ENCODE data around the gene EDRF1.
A peak's percentile ranks its signal among the peaks of the same experiment; 100 is the strongest.

EDRF1 gene

DNA sequence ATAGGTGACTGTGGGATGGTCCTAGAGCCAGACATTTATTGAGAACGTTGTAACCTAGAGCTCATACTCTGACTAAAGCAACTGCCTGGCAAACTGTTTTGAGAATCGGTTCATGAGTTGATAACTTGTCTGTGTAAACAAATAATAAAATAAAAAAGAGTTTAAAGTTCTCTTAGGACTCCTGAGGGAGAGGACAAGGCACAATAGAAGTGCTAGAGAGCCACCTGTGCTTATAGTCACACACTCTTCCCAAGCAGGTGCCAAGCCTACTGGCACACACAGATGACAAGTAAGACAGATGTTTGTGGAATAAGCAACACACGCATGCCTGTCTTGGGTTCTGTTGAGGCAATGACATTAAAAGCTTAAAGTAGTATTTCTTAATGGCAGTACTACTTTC lies 7.9 kb downstream of the EDRF1 start:
- no peaks in the 10 kb centered on the region for H3K9me3 Mint-ChIP-seq
- peaks cover 12% of the 10 kb centered on the region for H3K4me1 Mint-ChIP-seq
- ATAC-seq (no peak), DNase-seq (ENCODE audit: low spot score in 2 of 2) (no peak)
- no peak overlapping the region for H3K4me3 Mint-ChIP-seq
- no peak overlapping the region for H3K27ac Mint-ChIP-seq
- peaks cover 100% of the 10 kb centered on the region for H3K36me3 Mint-ChIP-seq

DNA sequence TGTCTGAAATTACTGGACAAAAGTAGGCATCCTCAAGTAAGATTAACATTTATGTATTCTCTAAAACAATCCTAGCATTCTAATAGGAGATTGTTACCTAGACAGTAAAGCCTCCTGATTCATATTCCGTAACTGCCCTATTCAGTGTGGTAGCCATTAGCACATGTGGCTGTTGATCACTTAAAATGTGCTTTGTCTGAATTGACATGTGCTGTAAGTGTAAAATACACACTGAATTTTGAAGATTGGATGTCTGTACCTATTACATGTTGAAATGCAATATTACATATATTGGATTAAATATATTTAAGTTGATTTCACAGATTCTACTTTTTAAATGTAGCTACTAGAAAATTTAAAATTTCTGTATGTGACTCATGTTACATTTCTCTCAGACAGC lies 14.6 kb downstream of the EDRF1 start:
- Mint-ChIP-seq H3K4me1 (peaks cover 6% of the 10 kb centered on the region), H3K27ac (no peak overlapping the region), H3K4me3 (no peak overlapping the region), H3K9me3 (no peaks in the 10 kb centered on the region), H3K36me3 (peaks cover 100% of the 10 kb centered on the region)
- DNase-seq (ENCODE audit: low spot score in 2 of 2): no peak
- no peak for ATAC-seq

- Mint-ChIP-seq H3K4me3 (no peak overlapping the region), H3K27ac (no peak overlapping the region), H3K9me3 (no peaks in the 10 kb centered on the region), H3K4me1 (peaks cover 6% of the 10 kb centered on the region), H3K36me3 (peaks cover 100% of the 10 kb centered on the region)
- ATAC-seq (no peak), DNase-seq (ENCODE audit: low spot score in 2 of 2) (no peak)
Measured at GRCh38 chr10:125734823-125735222, 15.3 kb downstream of the EDRF1 start.

DNA sequence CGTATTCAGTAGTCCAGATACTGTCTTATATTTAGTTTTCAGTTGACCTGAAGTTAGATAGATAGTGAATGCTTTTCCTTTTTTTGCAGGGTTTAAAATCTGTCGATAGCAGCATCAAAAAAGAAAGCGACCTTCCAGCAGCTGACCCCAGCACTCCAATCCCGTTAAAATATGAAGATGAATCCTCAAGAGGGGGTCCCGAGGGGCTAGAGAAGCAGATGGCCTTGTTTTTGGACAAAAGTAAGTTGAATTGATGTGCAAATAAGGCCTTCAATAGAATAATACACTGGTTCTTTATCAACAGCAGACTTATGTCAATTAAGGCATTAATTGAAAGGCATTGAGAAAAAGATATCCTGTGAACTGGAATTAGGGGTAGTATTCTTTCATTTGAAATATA lies 18.7 kb downstream of the EDRF1 start:
- Mint-ChIP-seq H3K4me3 (no peak overlapping the region), H3K27ac (no peak overlapping the region), H3K4me1 (no peaks in the 10 kb centered on the region), H3K9me3 (no peaks in the 10 kb centered on the region), H3K36me3 (peaks cover 100% of the 10 kb centered on the region)
- ATAC-seq (no peak), DNase-seq (ENCODE audit: low spot score in 2 of 2) (no peak)

GRCh38 chr10:125739994-125740679 lies 20.6 kb downstream of the EDRF1 start:
- Mint-ChIP-seq H3K4me1 (no peaks in the 10 kb centered on the region), H3K27ac (no peak overlapping the region), H3K36me3 (peaks cover 100% of the 10 kb centered on the region), H3K4me3 (no peak overlapping the region), H3K9me3 (no peaks in the 10 kb centered on the region)
- ATAC-seq (no peak), DNase-seq (ENCODE audit: low spot score in 2 of 2) (no peak)

DNA sequence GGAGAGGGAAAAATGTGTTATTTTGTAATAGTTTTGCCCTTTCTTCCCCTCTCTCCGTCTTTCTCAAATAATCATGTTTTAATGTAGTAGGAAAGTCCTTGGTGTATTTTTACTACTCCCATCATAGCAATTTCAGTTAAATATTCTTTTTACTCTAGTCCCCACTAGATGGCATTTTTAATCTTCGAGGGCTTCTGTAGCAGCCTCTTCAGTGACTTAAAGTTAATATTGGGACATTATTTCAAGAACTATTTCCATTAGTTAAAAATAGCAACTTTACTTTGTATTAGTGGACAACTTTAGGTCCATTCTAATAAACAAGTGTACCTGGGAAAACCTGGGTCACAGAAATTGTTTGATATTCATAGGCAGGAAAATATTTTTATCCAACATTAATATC lies 23.0 kb downstream of the EDRF1 start:
- no peak for ATAC-seq
- H3K27ac Mint-ChIP-seq: no peak overlapping the region
- H3K4me3 Mint-ChIP-seq: no peak overlapping the region
- H3K9me3 Mint-ChIP-seq: no peaks in the 10 kb centered on the region
- no peak for DNase-seq (ENCODE audit: low spot score in 2 of 2)
- no peaks in the 10 kb centered on the region for H3K4me1 Mint-ChIP-seq
- peaks cover 100% of the 10 kb centered on the region for H3K36me3 Mint-ChIP-seq

DNA sequence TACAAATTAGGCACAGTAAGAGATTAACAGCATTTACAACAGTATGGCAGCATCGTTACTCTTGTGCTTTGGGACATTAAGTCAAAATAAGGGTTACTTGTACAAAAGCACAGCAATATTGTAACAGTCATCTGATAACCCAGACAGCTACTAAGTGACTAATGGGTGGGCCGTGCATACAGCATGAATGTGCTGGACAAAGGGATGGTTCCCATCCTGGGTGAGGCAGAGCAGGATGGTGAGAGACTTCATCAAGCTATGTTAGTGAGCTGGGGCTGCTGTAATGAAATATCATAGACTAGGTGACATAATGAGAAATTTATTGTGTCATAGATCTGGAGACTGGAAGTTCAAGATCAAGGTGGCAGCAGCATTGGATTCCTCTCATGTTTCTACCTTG lies 25.4 kb downstream of the EDRF1 start:
- H3K36me3 Mint-ChIP-seq: peaks cover 100% of the 10 kb centered on the region
- DNase-seq (ENCODE audit: low spot score in 2 of 2): no peak
- no peak overlapping the region for H3K27ac Mint-ChIP-seq
- no peak overlapping the region for H3K4me3 Mint-ChIP-seq
- no peak for ATAC-seq
- no peaks in the 10 kb centered on the region for H3K9me3 Mint-ChIP-seq
- H3K4me1 Mint-ChIP-seq: no peaks in the 10 kb centered on the region

DNA sequence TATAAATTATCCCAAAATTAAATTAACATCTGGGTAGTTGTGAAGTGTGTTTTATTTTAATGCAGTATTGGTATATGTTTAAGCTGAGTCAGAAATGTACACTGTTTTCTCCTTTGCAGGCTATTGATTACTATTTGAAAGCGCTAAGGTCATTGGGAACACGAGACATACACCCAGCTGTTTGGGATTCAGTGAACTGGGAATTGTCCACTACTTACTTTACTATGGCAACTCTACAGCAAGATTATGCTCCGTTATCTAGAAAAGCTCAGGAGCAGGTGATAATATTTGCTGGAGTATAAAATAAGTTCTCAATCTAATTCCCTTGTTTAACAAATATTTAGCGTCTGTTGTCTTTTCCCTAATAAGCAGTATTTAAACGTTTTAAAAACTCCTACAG lies 27.9 kb downstream of the EDRF1 start:
- no peaks in the 10 kb centered on the region for H3K4me1 Mint-ChIP-seq
- ATAC-seq: no peak
- H3K9me3 Mint-ChIP-seq: no peaks in the 10 kb centered on the region
- H3K4me3 Mint-ChIP-seq: no peak overlapping the region
- DNase-seq (ENCODE audit: low spot score in 2 of 2): no peak
- H3K27ac Mint-ChIP-seq: no peak overlapping the region
- H3K36me3 Mint-ChIP-seq: peaks cover 100% of the 10 kb centered on the region

DNA sequence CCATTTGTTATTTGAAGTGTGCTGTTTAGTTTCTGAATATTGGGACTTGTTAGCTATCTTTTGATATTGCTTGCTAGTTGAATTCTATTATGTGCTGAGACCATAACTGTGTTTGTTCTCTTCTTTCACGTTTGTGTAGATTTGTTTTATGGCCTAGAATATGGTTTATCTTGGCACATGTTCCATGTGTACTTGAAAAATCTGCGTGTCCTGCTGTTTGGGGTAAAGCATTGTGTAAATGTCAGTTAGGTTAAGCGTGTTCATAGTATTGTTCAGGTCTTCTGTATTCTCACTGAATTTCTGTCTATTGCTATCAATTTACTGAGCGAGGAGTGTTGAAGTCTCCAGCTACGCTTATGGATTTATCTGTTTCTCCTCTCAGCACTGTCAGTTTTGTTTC lies 36.7 kb downstream of the EDRF1 start:
- H3K4me3 Mint-ChIP-seq: no peak overlapping the region
- DNase-seq (ENCODE audit: low spot score in 2 of 2) (no peak), ATAC-seq (no peak)
- H3K9me3 Mint-ChIP-seq: no peaks in the 10 kb centered on the region
- peaks cover 100% of the 10 kb centered on the region for H3K36me3 Mint-ChIP-seq
- H3K4me1 Mint-ChIP-seq: peaks cover 4% of the 10 kb centered on the region
- no peak overlapping the region for H3K27ac Mint-ChIP-seq

DNA sequence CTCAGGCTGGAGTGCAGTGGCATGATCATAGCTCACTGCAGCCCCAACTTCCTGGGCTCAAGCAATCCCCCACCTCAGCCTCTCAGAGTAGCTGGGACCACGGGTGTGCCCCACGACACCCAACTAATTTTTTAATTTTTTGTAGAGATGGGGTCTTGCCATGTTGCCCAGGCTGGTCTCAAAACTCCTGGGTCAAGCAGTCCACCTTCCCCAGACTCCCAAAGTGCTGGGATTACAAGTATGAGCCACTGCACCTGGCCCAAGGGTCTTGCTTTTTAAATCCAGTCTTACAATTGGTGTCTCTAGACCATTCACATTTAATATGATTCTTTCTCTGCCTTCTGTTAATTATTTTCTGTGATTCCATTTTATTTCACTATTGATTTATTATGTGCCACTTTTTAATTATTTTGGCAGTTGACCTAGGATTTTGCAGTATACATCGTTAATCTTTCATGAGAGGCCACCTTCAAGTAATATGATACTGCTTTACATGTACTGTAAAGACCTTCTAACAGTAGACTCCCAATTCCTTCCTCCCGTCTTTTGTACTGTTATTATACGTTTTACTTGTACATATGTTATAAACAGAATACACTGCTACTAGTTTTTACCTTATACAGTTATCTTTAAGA lies 37.5 kb downstream of the EDRF1 start:
- no peak overlapping the region for H3K27ac Mint-ChIP-seq
- no peaks in the 10 kb centered on the region for H3K9me3 Mint-ChIP-seq
- DNase-seq (ENCODE audit: low spot score in 2 of 2) (no peak), ATAC-seq (no peak)
- peaks cover 4% of the 10 kb centered on the region for H3K4me1 Mint-ChIP-seq
- peaks cover 100% of the 10 kb centered on the region for H3K36me3 Mint-ChIP-seq
- no peak overlapping the region for H3K4me3 Mint-ChIP-seq

DNA sequence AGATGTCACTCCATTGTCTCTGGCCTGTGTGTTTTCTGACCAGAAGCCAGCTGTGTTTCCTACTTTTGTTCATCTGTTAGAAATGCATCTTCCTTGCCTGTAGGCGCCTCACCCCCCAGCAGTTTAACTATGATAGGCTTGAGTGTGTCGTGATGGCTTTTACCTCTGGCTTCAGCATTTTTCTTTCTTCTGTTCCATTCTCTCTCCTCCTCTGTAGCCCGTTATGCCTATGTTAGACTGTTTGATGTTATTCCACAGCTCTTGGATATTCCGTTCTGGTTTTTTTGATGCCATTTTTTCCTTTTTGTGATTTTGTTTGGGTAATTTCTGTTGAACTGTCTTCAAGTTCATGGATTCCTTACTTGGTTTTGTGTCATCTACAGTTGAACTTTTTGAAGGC lies 38.2 kb downstream of the EDRF1 start:
- Mint-ChIP-seq H3K4me1 (peaks cover 4% of the 10 kb centered on the region), H3K27ac (no peak overlapping the region), H3K4me3 (no peak overlapping the region), H3K36me3 (peaks cover 100% of the 10 kb centered on the region), H3K9me3 (no peaks in the 10 kb centered on the region)
- ATAC-seq (no peak), DNase-seq (ENCODE audit: low spot score in 2 of 2) (no peak)

GRCh38 chr10:125761961-125762360 lies 42.5 kb downstream of the EDRF1 start:
- DNase-seq (ENCODE audit: low spot score in 2 of 2) (no peak), ATAC-seq (no peak)
- Mint-ChIP-seq H3K27ac (peak overlapping the region; percentile 63), H3K4me1 (no peaks in the 10 kb centered on the region), H3K4me3 (no peak overlapping the region), H3K9me3 (no peaks in the 10 kb centered on the region), H3K36me3 (peaks cover 100% of the 10 kb centered on the region)

- Mint-ChIP-seq H3K4me3 (no peak overlapping the region), H3K36me3 (peaks cover 98% of the 10 kb centered on the region)
- DNase-seq (ENCODE audit: low spot score in 2 of 2): no peak
Measured at GRCh38 chr10:125762692-125763648, 43.5 kb downstream of the EDRF1 start.

GRCh38 chr10:125765835-125766234 lies 46.3 kb downstream of the EDRF1 start:
- DNase-seq (ENCODE audit: low spot score in 2 of 2) (no peak), ATAC-seq (no peak)
- H3K4me1 Mint-ChIP-seq: no peaks in the 10 kb centered on the region
- H3K9me3 Mint-ChIP-seq: no peaks in the 10 kb centered on the region
- H3K4me3 Mint-ChIP-seq: no peak overlapping the region
- H3K36me3 Mint-ChIP-seq: peaks cover 70% of the 10 kb centered on the region
- H3K27ac Mint-ChIP-seq: peak overlapping the region; percentile 68

More at GRCh38 chr10:125762692-125763648, 43.5 kb downstream of the EDRF1 start:
- no peak for ATAC-seq
- no peaks in the 10 kb centered on the region for H3K9me3 Mint-ChIP-seq
- H3K27ac Mint-ChIP-seq: no peak overlapping the region
- no peaks in the 10 kb centered on the region for H3K4me1 Mint-ChIP-seq

DNA sequence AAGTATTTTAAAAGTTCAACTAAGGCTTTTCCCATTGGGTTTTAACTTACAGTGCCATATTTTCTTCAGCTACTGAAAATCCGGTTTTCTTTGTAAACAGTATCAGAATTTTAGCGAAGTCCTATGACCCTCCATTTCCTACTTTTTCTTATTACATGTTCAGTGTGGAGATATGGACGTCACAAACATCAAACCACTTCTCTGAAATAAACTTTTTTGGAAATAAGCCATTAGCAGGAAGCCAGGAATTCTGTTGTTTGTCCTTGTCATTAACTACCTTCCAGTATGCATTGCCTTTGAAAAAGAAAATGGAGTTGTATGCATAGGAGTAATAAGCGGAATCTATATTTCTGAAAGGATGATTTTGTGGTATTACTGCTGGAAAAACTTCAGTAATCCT lies 47.0 kb downstream of the EDRF1 start:
- H3K4me3 Mint-ChIP-seq: no peak overlapping the region
- H3K27ac Mint-ChIP-seq: no peak overlapping the region

More for the DNA sequence above, 47.0 kb downstream of the EDRF1 start:
- peaks cover 63% of the 10 kb centered on the region for H3K36me3 Mint-ChIP-seq
- H3K9me3 Mint-ChIP-seq: no peaks in the 10 kb centered on the region
- no peaks in the 10 kb centered on the region for H3K4me1 Mint-ChIP-seq
- ATAC-seq (no peak), DNase-seq (ENCODE audit: low spot score in 2 of 2) (no peak)

Data from stimulated activated effector memory CD8-positive, alpha-beta T cell treated with anti-CD3 and anti-CD28 coated beads, Interleukin-12 subunit alpha, Interleukin-12 subunit beta, amount 100 ng/mL, for 72 hours (primary cell).